ENCODE data around the gene ASS1. TPM values are rescaled to one million over a fixed set of nuclear protein-coding genes. Genes with fewer than 3 reads are reported as not detected.

ASS1 gene
- polyA plus RNA-seq, 2 of the 4 experiments (the other 2 are of a cell fraction), result 11.3 to 32.5 TPM

GRCh38 chr9:130421154-130421801 lies 23.5 kb upstream of the ASS1 start:
- ATAC-seq (no peak), DNase-seq (ENCODE audit: low read depth in 1 of 2, low spot score in 1 of 2) (no peak), FAIRE-seq (no peak)
- Histone ChIP-seq H3K4me1 (no peaks in the 10 kb centered on the region), H3K27ac (no peak overlapping the region), H3K9me3 (no peaks in the 10 kb centered on the region), H3K4me2 (no peak overlapping the region), H3K4me3 (no peak overlapping the region)
- ChIA-PET POLR2A (no interaction called here), CTCF (interaction anchor here (0.7 to 1.3 kb wide), 3 partner anchors 12 to 39 kb away, joined by 3 read pairs; no protein-coding TSS in a partner anchor)
- WGBS (ENCODE audit: missing lambda C conversion rate), result 81% methylated on average over 17 of the region's 17 CpGs
- TF ChIP-seq HES2 (IDR thresholded peaks at IDR 0.05) (no peak), MYC (IDR thresholded peaks at IDR 0.05; ENCODE audit: borderline replicate concordance, low read length) (no peak), FOSB (CRISPR knock-in tag; IDR thresholded peaks at IDR 0.05) (no peak), SMC3 (IDR thresholded peaks at IDR 0.05) (no peak), RCOR1 (IDR thresholded peaks at IDR 0.05; ENCODE audit: low read depth, low read length) (no peak), PHF8 (IDR thresholded peaks at IDR 0.05; ENCODE audit: borderline replicate concordance, low read depth) (no peak), ELK1 (IDR thresholded peaks at IDR 0.05; ENCODE audit: low read depth, low read length) (no peak), JUNB (IDR thresholded peaks at IDR 0.05) (no peak), NPAS2 (CRISPR knock-in tag; IDR thresholded peaks at IDR 0.05; ENCODE audit: borderline replicate concordance) (no peak)

GRCh38 chr9:130421802-130422276 lies 22.9 kb upstream of the ASS1 start:
- WGBS (ENCODE audit: missing lambda C conversion rate), result 66% methylated on average over 13 of the region's 13 CpGs
- TF ChIP-seq SMC3 (IDR thresholded peaks at IDR 0.05) (no peak), CEBPB (IDR thresholded peaks at IDR 0.05) (no peak), MAFK (IDR thresholded peaks at IDR 0.05; ENCODE audit: partially characterized antibody) (no peak), HDAC2 (IDR thresholded peaks at IDR 0.05) (no peak), ZNF302 (CRISPR knock-in tag; IDR thresholded peaks at IDR 0.05) (no peak)
- H3K4me1 ChIP-seq, result no peaks in the 10 kb centered on the region
- H3K4me3 ChIP-seq, result no peak overlapping the region
- DNase-seq (ENCODE audit: low read depth in 1 of 2, low spot score in 1 of 2), result no peak
- H3K27ac ChIP-seq, result no peak overlapping the region
- ChIA-PET POLR2A (no interaction called here), CTCF (interaction anchor here (0.8 to 1.6 kb wide), 3 partner anchors 12 to 248 kb away, joined by 3 to 8 read pairs (median 5); no protein-coding TSS in a partner anchor)
- no peak for FAIRE-seq
- H3K4me2 ChIP-seq, result no peak overlapping the region
- ATAC-seq, result no peak
- no peaks in the 10 kb centered on the region for H3K9me3 ChIP-seq

GRCh38 chr9:130422546-130422945 lies 22.2 kb upstream of the ASS1 start:
- H3K9me3 ChIP-seq, result no peaks in the 10 kb centered on the region
- POLR2A ChIA-PET, result no interaction called here
- H3K4me2 ChIP-seq, result no peak overlapping the region
- H3K4me1 ChIP-seq, result 0 out of 3 replicates have a peak, but pooled peaks cover 5% of the 10 kb centered on the region
- no peak overlapping the region for H3K27ac ChIP-seq
- FAIRE-seq (no peak), ATAC-seq (no peak), DNase-seq (ENCODE audit: low read depth in 1 of 2, low spot score in 1 of 2) (no peak)
- no peak overlapping the region for H3K4me3 ChIP-seq
- CTCF ChIA-PET, result interaction anchor here (1.0 to 1.6 kb wide), 4 partner anchors 11 to 247 kb away, joined by 4 to 8 read pairs (median 6); no protein-coding TSS in a partner anchor
- WGBS (ENCODE audit: missing lambda C conversion rate), result 70% methylated on average over 9 of the region's 10 CpGs
- TF ChIP-seq SMC3 (IDR thresholded peaks at IDR 0.05) (no peak), ZNF302 (CRISPR knock-in tag; IDR thresholded peaks at IDR 0.05) (no peak), BCL3 (IDR thresholded peaks at IDR 0.05) (no peak), POLR2A (IDR thresholded peaks at IDR 0.05; ENCODE audit: low read length) (no peak), REST (IDR thresholded peaks at IDR 0.05) (no peak), ZC3H11A (IDR thresholded peaks at IDR 0.05) (no peak), JUNB (IDR thresholded peaks at IDR 0.05) (no peak), RNF2 (IDR thresholded peaks at IDR 0.05; ENCODE audit: borderline replicate concordance, low read depth) (no peak), RFX5 (IDR thresholded peaks at IDR 0.05) (no peak), RAD21 (conservative IDR thresholded peaks at IDR 0.05 in 1 of 2, IDR thresholded peaks at IDR 0.05 in 1 of 2) (no peak), RCOR1 (IDR thresholded peaks at IDR 0.05; ENCODE audit: low read depth, low read length) (no peak), HEYL (CRISPR knock-in tag; IDR thresholded peaks at IDR 0.05) (no peak), EHF (CRISPR knock-in tag; IDR thresholded peaks at IDR 0.05) (no peak), ATOH8 (CRISPR knock-in tag; IDR thresholded peaks at IDR 0.05; ENCODE audit: low read depth) (no peak), NFE2L2 (conservative IDR thresholded peaks at IDR 0.05; ENCODE audit: low read length) (no peak), ZFP36 (IDR thresholded peaks at IDR 0.05; ENCODE audit: borderline replicate concordance, partially characterized antibody) (no peak)

All from A549 (cell line).